HG03432 (cell line): ENCODE measurements around the gene PPP2R5E.
"Not testable (repeated sequence)": the region's sequence is repeated elsewhere in the genome, so short reads cannot be mapped to it uniquely, and the experiment has no call there.

Source experiments
- ATAC-seq: cut with Tn5 transposase; IDR thresholded peaks from one replicate; pipeline ENCODE4 v1.9.1; 2021; ENCODE audit warnings: mild to moderate bottlenecking, moderate library complexity; ENCODE audit not compliant: unreplicated experiment

Gene PPP2R5E

GRCh38 chr14:63387711-63388110 is 155.5 kb downstream of the PPP2R5E start:
- ATAC-seq: no peak

- ATAC-seq: peak; percentile 88
These were observed 159.3 kb downstream of the PPP2R5E start for GRCh38 chr14:63383776-63384367.

- ATAC-seq: no peak
These were observed 164.7 kb downstream of the PPP2R5E start for GRCh38 chr14:63378444-63378843.

- ATAC-seq: no peak
These were observed 167.4 kb downstream of the PPP2R5E start for GRCh38 chr14:63375769-63376168.

GRCh38 chr14:63371613-63372012 is 171.6 kb downstream of the PPP2R5E start:
- ATAC-seq: not testable (repeated sequence)

- ATAC-seq: no peak
These were observed 172.1 kb downstream of the PPP2R5E start for GRCh38 chr14:63371033-63371432.

GRCh38 chr14:63367742-63368364 is 175.3 kb downstream of the PPP2R5E start:
- no peak for ATAC-seq

GRCh38 chr14:63362389-63362819 is 180.8 kb downstream of the PPP2R5E start:
- no peak for ATAC-seq

GRCh38 chr14:63361790-63362189 is 181.4 kb downstream of the PPP2R5E start:
- ATAC-seq: no peak

- no peak for ATAC-seq
These were observed 185.3 kb downstream of the PPP2R5E start for GRCh38 chr14:63357841-63358240.

GRCh38 chr14:63345826-63346225 is 197.4 kb downstream of the PPP2R5E start:
- ATAC-seq: no peak

- no peak for ATAC-seq
These were observed 198.8 kb downstream of the PPP2R5E start for GRCh38 chr14:63344336-63344735.

- ATAC-seq: no peak
These were observed 199.3 kb downstream of the PPP2R5E start for GRCh38 chr14:63343878-63344277.

- ATAC-seq: no peak
These were observed 200.8 kb downstream of the PPP2R5E start for GRCh38 chr14:63342371-63342770.

GRCh38 chr14:63328787-63329737 is 214.1 kb downstream of the PPP2R5E start:
- ATAC-seq: no peak

- ATAC-seq: no peak
These were observed 216.3 kb downstream of the PPP2R5E start for GRCh38 chr14:63326840-63327239.

- no peak for ATAC-seq
These were observed 220.1 kb downstream of the PPP2R5E start for GRCh38 chr14:63322897-63323573.

- no peak for ATAC-seq
These were observed 220.7 kb downstream of the PPP2R5E start for GRCh38 chr14:63322472-63322871.
